Lower lobe of right lung (tissue), 2 donors: ENCODE measurements around the gene MAP2. TPM values are rescaled to one million over a fixed set of nuclear protein-coding genes. Genes with fewer than 3 reads are reported as not detected.

ENCODE experiments used
- ATAC-seq, 2 donors: fragments of 200-7000 bp; cut with Tn5 transposase; one replicate each; pipeline ENCODE4 v1.9.1; 2020 to 2022; ENCODE audit warnings: mild to moderate bottlenecking in 2 of 2, moderate library complexity in 2 of 2
- DNase-seq: peaks from one replicate; pipeline ENCODE4 v3.0.0-alpha.2; 2020
- H3K27ac ChIP-seq: fragments of 200-600 bp; one replicate; pipeline ENCODE4 v1.8.0; 2022
- H3K27me3 ChIP-seq: fragments of 200-600 bp; one replicate; pipeline ENCODE4 v1.8.0; 2022; ENCODE audit warnings: low read depth
- H3K36me3 ChIP-seq: fragments of 200-600 bp; one replicate; pipeline ENCODE4 v1.8.0; 2022; ENCODE audit warnings: mild to moderate bottlenecking
- H3K4me1 ChIP-seq: fragments of 200-600 bp; one replicate; pipeline ENCODE4 v1.8.0; 2022
- H3K4me3 ChIP-seq: fragments of 200-600 bp; one replicate; pipeline ENCODE4 v1.8.0; 2022; ENCODE audit warnings: mild to moderate bottlenecking
- H3K9me3 ChIP-seq: fragments of 200-600 bp; one replicate; pipeline ENCODE4 v1.8.0; 2022
- intact Hi-C: fragments of 100-400 bp; cut with DNase I; formaldehyde crosslinking; loops from one replicate; pipeline ENCODE4 v1.11.0; 2022
- total RNA-seq: library from RNA; stranded (reverse); fragmentation: NEBNext Ultra II Directional; extraction: Animal tissue kit (Norgen Biotek cat#: 25700); gene quantifications from one replicate; pipeline ENCODE4 v1.2.1, GENCODE V29; 2021
- TF ChIP-seq, protein P1 (sequence below): fragments of 200-600 bp; IDR thresholded peaks from one replicate; pipeline ENCODE4 v1.8.0; 2022; ENCODE audit warnings: antibody characterized with exemption, mild to moderate bottlenecking
- donor health status: DM: no; HTN: yes; CAD: no; lungs with severe emphysema.

The MAP2 gene
- total RNA-seq, 1 donor from 2014 or later: 22.6 TPM

DNA sequence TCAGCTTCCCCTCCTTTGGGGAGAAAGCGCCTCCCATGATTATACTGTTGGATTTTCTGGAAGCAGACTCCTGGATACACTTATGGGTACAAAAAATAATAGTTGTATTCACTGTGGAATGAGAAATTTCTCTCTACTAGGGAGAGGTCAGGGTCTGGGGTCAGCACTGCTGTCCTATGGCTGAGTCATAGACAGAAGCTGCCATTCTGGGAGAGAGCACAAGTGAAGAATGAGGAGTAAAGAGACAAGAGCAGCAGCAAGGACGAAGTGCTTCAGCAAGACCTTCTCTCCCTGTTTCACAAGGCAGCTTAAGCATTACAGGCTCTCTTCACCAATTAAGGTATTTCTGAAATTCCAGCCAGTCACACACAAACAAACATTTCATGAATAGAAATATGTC is 337.7 kb downstream of the MAP2 start:
- H3K27ac ChIP-seq: no peak overlapping the region
- H3K27me3 ChIP-seq: no peaks in the 10 kb centered on the region
- ATAC-seq (no peak), DNase-seq (no peak)
- no peak overlapping the region for H3K4me3 ChIP-seq
- intact Hi-C loops: no loop called here
- no peaks in the 10 kb centered on the region for H3K4me1 ChIP-seq
- no peaks in the 10 kb centered on the region for H3K9me3 ChIP-seq
- no peaks in the 10 kb centered on the region for H3K36me3 ChIP-seq
- TF ChIP-seq, protein P1, sequence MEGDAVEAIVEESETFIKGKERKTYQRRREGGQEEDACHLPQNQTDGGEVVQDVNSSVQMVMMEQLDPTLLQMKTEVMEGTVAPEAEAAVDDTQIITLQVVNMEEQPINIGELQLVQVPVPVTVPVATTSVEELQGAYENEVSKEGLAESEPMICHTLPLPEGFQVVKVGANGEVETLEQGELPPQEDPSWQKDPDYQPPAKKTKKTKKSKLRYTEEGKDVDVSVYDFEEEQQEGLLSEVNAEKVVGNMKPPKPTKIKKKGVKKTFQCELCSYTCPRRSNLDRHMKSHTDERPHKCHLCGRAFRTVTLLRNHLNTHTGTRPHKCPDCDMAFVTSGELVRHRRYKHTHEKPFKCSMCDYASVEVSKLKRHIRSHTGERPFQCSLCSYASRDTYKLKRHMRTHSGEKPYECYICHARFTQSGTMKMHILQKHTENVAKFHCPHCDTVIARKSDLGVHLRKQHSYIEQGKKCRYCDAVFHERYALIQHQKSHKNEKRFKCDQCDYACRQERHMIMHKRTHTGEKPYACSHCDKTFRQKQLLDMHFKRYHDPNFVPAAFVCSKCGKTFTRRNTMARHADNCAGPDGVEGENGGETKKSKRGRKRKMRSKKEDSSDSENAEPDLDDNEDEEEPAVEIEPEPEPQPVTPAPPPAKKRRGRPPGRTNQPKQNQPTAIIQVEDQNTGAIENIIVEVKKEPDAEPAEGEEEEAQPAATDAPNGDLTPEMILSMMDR: no peak

- Histone ChIP-seq H3K4me1 (no peaks in the 10 kb centered on the region), H3K36me3 (no peaks in the 10 kb centered on the region), H3K4me3 (no peak overlapping the region), H3K27me3 (no peaks in the 10 kb centered on the region), H3K9me3 (no peaks in the 10 kb centered on the region), H3K27ac (no peak overlapping the region)
- intact Hi-C loops: no loop called here
- DNase-seq (no peak), ATAC-seq (no peak)
- TF ChIP-seq, protein P1: no peak
Measured at GRCh38 chr2:209762563-209762962, 338.7 kb downstream of the MAP2 start.

DNA sequence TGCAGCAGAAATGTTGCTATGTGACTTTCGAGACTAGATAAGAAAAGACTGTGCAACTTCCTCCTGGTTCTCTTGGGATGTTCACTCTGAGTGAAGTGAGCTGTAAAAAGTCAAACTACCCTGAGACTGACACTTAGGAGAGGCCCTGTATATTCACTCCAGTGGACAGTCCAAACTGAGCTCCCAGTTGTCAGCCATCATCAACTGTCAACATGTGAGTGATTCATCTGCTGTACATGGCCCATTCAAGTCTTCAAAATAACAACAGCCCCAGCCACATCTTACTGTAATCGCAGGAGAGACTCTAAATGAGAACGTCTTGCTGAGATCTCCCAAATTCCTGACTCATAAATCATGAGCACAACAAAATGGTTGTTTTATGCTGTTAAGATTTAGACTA is 339.3 kb downstream of the MAP2 start:
- H3K36me3 ChIP-seq: no peaks in the 10 kb centered on the region
- DNase-seq (no peak), ATAC-seq (no peak)
- H3K9me3 ChIP-seq: no peaks in the 10 kb centered on the region
- H3K27me3 ChIP-seq: no peaks in the 10 kb centered on the region
- H3K27ac ChIP-seq: no peak overlapping the region
- intact Hi-C loops: no loop called here
- TF ChIP-seq, protein P1: no peak
- no peaks in the 10 kb centered on the region for H3K4me1 ChIP-seq
- H3K4me3 ChIP-seq: no peak overlapping the region

DNA sequence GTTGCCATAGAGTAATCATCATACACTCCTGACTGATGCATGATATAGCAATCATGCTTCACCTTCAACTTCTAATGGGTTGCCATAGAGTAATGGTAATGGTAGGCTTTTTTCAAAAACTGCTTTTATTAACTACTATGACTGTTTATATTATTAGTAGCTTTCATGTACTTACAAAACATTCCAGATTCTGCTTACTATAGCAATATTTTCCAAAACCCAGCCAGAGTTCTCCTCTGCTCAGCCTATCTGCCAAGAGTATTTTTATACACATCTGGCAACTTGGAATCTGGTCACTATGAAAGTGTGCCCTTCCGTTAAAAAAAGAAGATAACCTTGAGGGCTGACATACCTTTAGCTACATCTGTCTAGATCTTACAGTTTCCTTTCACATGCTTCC is 342.8 kb downstream of the MAP2 start:
- no peaks in the 10 kb centered on the region for H3K36me3 ChIP-seq
- DNase-seq: no peak
- TF ChIP-seq, protein P1: no peak
- no peak for ATAC-seq
- H3K27me3 ChIP-seq: peaks cover 9% of the 10 kb centered on the region
- no peak overlapping the region for H3K4me3 ChIP-seq
- intact Hi-C loops: no loop called here
- no peaks in the 10 kb centered on the region for H3K9me3 ChIP-seq
- H3K27ac ChIP-seq: no peak overlapping the region
- H3K4me1 ChIP-seq: no peaks in the 10 kb centered on the region

- no peak for ATAC-seq
- TF ChIP-seq, protein P1: no peak
- intact Hi-C loops: no loop called here
- H3K4me1 ChIP-seq: no peaks in the 10 kb centered on the region
- H3K27me3 ChIP-seq: peaks cover 13% of the 10 kb centered on the region
- no peak overlapping the region for H3K27ac ChIP-seq
- no peak for DNase-seq
- no peaks in the 10 kb centered on the region for H3K36me3 ChIP-seq
- H3K9me3 ChIP-seq: no peaks in the 10 kb centered on the region
- no peak overlapping the region for H3K4me3 ChIP-seq
Measured at GRCh38 chr2:209767316-209767715, 343.5 kb downstream of the MAP2 start.

DNA sequence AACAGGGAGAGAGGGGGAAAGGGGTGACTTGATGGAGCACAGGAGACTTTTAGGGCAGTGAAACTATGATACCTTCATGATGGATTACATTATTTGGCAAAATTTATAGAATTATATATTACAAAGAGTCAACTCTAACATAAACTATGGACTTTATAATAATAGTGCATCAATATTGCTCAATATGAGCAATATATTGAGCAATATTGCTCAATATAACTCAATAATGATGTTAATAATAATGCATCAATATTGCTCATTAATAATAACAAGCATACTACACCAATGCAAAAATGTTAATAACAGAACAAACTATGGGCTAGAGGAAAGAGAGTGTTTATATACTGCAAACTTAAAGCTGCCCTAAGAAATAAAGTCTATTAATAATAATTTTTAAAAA is 344.7 kb downstream of the MAP2 start:
- DNase-seq (no peak), ATAC-seq (no peak)
- Histone ChIP-seq H3K27me3 (peaks cover 16% of the 10 kb centered on the region), H3K4me1 (no peaks in the 10 kb centered on the region), H3K4me3 (no peak overlapping the region), H3K9me3 (no peaks in the 10 kb centered on the region), H3K36me3 (no peaks in the 10 kb centered on the region), H3K27ac (no peak overlapping the region)
- intact Hi-C loops: no loop called here
- TF ChIP-seq, protein P1: no peak
